Islet of Langerhans (tissue), 1 donor: Measurements from ENCODE around the gene KIF5A.
"Not testable (repeated sequence)": the region's sequence is repeated elsewhere in the genome, so short reads cannot be mapped to it uniquely, and the experiment has no call there.

Experiments
- FAIRE-seq: peaks from one replicate; lab custom pipeline; 2011; peaks lifted over from hg19 to GRCh38; lab: Jason Lieb, UNC

KIF5A gene

DNA sequence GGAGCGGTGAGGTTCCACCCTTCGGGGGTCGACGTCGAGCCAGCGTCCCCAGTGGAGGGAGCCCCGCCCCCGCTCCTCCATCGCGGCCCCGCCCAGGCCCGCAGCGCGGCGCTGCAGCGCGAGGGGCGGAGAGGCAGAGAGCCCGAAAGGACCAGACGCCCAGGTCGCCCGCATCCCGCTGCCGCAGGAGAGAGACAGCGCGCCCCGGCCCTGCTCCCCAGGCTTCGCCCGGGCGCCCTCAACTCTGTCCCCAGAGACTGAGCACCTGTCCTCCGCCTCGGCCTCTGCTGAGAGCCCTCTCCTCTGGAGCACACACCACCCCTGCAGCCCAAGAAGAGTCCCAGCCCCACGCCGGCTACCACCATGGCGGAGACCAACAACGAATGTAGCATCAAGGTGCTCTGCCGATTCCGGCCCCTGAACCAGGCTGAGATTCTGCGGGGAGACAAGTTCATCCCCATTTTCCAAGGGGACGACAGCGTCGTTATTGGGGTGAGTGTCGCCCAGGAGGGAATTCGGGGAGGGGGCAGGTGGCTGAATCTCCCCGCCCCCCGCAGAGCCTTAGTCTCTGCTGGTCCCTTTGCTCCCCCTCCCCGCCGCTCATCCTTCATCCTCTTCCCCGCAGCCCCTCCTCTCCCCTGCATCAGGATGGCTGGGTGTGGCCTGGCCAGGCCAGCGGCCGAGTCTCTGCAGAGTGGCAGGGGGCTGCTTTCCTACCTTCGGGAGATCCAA lies at the start of gene KIF5A:
Gene KIF5A (plus strand): TSS at position 136 of the 732 bp plus-strand sequence. CDS start 228 bp downstream, at position 364.
- FAIRE-seq, result no peak

DNA sequence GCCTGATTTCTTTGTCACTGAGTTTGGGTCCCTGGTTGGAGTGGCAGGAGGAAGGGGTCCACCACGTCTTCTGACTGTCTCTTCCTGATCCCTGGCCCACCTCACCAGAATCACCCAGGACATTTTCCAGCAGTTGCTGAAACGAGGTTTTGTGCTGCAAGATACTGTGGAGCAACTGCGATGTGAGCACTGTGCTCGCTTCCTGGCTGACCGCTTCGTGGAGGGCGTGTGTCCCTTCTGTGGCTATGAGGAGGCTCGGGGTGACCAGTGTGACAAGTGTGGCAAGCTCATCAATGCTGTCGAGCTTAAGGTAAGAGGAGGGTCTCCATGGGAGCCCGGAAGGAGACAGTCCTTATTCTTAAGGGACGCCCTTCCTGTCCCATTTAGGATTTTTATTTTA lies 49.6 kb upstream of the KIF5A start:
- FAIRE-seq, result no peak

DNA sequence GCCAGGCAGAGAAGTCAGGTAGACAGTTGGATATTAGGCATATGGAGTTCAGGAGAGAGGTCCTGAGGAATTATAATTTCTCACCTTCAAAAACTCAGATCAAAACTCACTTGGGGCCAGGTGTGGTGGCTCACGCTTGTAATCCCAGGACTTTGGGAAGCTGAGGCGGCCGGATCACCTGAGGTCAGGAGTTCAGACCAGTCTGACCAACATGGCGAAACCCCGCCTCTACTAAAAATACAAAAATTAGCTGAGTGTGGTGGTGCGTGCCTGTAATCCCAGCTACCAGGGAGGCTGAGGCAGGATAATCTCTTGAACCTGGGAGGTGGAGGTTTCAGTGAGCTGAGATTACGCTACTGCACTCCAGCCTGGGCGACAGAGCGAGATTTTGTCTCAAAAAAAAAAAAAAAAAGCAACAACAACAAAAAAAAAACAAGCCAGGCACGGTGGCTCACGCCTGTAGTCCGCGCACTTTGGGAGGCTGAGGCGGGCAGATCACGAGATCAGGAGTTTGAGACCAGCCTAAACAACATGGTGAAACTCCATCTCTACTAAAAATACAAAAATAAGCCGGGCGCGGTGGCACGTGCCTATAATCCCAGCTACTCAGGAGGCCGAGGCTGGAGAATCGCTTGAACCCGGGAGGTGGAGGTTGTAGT lies 47.4 kb upstream of the KIF5A start:
- FAIRE-seq, result not testable (repeated sequence)

DNA sequence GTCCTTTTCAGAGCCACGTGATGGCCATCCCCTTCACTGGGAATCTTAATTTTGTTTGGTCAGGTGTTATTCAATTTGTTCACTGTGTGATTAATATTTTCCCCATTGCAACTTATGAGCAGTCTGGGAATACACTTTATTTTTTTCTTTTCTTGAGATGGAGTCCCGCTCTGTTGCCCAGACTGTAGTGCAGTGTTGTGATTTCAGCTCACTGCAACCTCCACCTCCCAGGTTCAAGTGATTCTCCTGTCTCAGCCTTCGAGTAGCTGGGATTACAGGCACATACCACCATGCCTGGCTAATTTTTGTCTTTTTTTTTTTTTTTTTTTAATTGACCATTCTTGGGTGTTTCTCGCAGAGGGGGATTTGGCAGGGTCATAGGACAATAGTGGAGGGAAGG lies 43.3 kb upstream of the KIF5A start:
- not testable (repeated sequence) for FAIRE-seq

DNA sequence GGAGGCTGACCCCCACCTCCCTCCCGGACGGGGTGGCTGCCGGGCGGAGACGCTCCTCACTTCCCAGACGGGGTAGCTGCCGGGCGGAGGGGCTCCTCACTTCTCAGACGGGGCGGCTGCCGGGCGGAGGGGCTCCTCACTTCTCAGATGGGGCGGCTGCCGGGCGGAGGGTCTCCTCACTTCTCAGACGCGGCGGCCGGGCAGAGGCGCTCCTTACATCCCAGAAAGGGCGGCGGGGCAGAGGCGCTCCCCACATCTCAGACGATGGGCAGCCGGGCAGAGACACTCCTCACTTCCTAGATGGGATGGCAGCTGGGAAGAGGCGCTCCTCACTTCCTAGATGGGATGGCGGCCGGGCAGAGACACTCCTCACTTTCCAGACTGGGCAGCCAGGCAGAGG lies 42.0 kb upstream of the KIF5A start:
- not testable (repeated sequence) for FAIRE-seq

DNA sequence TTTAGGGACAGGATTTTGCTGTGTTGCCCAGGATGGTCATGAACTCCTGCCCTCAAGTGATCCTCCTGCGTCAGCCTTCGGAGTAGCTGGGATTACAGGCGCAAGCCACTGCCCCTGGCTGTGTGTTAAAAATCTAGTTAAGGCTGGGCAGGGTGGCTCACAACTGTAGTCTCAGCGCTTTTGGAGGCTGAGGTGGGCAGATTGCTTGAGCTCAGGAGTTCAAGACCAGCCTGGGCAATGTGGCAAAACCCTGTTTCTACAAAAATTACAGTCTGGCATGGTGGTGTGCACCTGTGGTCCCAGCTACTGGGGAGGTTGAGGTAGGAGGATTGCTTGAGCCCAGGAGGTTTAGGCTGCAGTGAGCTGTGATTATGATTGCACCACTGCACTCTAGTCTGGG lies 38.7 kb upstream of the KIF5A start:
- FAIRE-seq, result no peak

DNA sequence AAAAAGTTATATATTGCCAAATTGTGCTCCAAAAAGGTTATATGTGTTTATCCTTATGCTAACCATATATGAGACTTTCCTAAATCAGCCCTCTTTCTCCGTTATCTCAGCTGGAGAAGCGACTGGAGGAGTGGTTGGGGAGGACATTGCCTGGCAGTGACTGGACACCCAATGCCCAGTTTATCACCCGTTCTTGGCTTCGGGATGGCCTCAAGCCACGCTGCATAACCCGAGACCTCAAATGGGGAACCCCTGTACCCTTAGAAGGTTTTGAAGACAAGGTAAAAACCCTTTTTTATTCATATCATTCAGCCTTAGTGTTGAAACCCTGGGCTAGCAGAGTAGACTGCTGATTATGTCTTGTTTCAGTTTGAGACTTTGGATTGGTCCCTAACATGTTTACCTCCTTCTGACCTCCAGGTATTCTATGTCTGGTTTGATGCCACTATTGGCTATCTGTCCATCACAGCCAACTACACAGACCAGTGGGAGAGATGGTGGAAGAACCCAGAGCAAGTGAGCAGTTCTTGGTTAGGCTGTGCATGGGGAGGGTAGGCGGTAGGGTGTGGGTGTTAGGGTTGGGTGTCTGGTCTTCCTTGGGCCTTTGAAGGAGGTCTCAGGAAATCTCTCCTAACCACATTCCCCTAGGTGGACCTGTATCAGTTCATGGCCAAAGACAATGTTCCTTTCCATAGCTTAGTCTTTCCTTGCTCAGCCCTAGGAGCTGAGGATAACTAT lies 38.1 kb upstream of the KIF5A start:
- no peak for FAIRE-seq

DNA sequence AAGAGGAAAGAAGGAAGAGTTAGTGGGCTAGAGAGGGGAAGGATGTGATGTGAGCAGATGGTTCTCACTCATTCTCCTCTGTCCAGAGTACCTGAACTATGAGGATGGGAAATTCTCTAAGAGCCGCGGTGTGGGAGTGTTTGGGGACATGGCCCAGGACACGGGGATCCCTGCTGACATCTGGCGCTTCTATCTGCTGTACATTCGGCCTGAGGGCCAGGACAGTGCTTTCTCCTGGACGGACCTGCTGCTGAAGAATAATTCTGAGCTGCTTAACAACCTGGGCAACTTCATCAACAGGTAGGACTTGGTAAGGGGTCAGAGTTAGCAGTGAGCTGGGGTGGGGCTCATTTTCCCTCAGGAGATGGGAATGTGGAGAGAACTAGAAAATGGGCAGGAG lies 37.2 kb upstream of the KIF5A start:
- no peak for FAIRE-seq

DNA sequence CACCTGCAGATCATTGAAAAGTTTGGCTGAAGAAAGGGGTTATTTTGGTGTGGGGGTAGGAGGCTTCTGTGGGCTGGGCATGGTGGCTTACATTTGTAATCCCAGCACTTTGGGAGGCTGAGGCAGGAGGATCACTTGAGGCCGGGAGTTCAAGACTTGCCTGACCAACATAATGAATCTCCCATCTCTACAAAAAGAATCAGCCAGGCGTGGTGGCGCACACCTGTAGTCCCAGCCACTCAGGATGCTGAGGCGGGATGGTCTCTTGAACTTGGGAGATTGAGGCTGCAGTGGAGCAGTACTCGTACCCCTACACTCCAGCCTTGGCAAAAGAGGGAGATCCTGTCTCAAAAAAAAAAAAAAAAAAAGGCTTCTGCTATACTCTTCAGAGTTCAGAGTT lies 36.6 kb upstream of the KIF5A start:
- no peak for FAIRE-seq

DNA sequence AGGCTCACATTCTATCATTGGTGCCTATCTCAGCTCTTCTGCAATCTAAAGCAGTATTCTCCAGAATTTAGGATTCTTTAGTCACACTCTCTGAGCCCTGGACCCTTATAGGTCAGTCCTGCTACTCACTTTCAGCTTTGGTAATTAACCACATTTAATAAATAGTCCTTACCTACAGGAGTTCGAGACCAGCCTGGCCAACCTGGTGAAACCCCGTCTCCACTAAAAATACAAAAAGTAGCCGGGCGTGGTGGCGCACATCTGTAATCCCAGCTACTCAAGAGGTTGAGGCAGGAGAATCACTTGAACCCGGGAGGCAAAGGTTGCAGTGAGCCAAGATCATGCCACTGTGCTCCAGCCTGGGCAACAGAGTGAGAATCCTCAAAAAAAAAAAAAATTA lies 36.2 kb upstream of the KIF5A start:
- not testable (repeated sequence) for FAIRE-seq

DNA sequence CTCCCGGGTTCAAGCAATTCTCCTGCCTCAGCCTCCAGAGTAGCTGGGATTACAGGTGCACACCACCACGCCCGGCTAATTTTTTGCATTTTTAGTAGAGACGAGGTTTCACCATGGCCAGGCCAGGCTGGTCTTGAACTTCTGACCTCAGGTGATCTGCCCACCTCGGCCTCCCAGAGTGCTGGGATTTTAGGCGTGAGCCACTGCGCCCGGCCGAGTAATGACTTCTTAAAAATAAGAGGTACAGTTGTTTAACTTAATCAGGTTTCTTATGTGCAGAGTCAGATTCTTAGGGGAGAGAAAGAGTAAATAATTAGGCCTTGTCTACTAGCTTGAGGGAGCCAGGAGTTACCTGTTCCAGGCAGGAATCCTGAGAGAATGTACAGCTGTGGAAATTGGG lies 35.6 kb upstream of the KIF5A start:
- FAIRE-seq, result not testable (repeated sequence)

DNA sequence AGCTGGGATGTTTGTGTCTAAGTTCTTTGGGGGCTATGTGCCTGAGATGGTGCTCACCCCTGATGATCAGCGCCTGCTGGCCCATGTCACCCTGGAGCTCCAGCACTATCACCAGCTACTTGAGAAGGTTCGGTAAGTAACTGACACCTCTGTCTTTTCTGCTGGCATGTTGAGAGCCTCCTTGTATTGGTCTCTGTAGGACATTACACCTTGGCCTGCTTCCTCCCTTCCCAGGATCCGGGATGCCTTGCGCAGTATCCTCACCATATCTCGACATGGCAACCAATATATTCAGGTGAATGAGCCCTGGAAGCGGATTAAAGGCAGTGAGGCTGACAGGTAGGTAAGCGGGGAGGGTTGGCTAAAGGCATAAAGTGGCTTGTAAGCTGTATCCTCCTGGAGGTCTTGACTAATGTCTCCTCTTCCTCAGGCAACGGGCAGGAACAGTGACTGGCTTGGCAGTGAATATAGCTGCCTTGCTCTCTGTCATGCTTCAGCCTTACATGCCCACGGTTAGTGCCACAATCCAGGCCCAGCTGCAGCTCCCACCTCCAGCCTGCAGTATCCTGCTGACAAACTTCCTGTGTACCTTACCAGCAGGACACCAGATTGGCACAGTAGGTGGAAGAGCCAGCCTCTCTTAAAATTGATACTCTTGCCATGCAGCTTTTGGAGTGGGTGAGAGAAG lies 35.0 kb upstream of the KIF5A start:
- no peak for FAIRE-seq

DNA sequence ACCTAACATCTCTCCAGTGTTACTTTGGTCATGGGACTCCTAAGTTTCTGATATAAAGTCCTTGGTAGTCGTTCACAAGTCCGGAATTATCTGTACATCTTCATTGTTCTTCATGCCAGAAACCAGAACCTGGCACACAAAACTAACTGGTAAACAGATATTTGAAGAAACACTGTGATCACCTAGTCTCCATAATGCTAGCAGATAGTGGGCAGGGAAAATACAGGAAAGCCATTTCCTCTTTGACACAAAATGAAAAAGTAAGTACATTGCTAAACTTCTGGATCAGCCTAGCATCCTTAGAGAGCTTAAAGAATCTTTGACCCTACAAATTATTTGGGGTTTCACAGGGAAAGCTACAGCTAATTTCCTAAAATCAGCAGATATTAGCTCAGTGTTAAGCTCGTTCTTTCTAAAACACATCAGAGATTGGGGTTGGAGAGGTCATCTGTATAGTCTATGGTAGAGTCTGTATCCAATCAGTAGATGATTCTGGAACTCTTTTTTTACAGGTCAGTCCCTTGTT lies 34.4 kb upstream of the KIF5A start:
- no peak for FAIRE-seq

DNA sequence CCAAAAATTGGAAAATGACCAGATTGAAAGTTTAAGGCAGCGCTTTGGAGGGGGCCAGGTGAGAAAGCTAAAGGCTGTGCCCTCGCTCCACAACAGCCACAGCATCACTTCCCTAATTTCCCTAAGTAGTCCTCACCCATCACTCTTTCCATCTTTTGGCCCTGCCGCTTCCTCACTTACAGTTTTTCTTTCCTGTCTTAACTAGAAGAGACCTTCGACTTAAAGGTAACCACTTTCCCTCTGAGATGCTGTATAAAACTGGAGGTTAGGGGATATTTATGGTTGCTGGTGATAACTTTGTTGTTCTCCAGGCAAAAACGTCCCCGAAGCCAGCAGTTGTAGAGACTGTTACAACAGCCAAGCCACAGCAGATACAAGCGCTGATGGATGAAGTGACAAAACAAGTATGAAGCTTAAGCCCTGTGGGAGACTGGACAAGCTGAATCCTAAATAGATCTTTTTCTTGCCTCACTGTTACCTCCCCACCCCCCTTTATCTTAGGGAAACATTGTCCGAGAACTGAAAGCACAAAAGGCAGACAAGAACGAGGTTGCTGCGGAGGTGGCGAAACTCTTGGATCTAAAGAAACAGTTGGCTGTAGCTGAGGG lies 33.8 kb upstream of the KIF5A start:
- FAIRE-seq, result no peak

DNA sequence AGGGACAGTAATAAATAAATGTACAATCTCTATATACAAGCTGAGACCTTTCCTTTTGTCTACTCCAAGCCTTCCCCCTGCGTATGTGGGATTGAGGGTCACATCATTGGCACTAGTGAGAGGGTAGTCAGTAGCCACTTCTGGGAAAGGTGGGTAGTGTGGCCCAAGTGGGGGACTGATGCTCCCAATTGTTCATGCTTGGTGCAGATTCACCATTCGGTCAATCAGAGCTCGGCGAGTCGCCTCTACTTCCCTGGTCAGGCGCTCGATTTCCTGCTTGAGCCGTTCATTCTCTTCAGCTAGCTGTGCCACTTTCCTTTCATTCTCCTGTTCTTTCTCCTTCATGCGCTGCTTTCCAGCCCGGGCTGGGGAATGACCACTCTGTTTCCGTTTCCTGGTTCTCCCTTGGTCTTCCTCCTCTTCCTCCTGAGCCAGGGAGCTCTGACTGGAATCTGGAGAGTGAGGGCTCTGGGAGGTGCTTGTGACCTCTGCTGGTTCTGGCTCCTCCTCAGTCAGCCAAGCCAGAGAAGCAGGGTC lies 33.2 kb upstream of the KIF5A start:
- no peak for FAIRE-seq

DNA sequence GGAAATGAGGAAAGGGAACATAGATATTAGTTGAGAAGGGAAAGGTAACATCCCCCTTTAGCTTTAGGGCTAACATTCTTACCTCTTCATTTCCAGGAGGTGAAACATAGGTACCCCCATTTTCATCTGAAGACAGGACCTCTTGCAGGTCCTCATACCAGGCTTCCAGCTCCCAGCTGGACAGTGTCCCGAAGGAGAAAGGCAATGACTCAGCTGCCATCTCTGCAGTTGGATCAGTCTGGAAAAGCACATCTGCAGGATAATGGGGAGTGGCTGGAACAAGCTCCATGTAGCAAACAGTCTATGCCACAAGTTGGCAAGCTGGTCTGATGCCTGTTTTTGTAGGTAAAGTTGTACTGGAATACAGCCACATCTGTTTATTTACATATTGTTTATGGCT lies 32.7 kb upstream of the KIF5A start:
- FAIRE-seq, result no peak

DNA sequence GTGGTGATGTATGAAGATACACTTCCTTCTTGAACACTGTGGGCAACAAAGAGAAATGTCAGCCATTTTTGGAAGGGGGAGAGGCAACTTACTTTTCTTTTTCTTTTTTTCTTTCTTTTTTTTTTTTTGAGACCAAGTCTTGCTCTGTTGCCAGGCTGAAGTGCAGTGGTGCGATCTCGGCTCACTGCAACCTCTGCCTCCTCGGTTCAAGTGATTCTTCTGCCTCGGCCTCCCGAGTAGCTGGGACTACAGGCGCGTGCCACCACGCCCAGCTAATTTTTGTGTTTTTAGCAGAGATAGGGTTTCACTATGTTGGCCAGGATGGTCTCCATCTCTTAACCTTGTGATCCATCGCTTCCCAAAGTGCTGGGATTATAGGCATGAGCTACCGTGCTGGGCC lies 32.1 kb upstream of the KIF5A start:
- FAIRE-seq, result not testable (repeated sequence)

DNA sequence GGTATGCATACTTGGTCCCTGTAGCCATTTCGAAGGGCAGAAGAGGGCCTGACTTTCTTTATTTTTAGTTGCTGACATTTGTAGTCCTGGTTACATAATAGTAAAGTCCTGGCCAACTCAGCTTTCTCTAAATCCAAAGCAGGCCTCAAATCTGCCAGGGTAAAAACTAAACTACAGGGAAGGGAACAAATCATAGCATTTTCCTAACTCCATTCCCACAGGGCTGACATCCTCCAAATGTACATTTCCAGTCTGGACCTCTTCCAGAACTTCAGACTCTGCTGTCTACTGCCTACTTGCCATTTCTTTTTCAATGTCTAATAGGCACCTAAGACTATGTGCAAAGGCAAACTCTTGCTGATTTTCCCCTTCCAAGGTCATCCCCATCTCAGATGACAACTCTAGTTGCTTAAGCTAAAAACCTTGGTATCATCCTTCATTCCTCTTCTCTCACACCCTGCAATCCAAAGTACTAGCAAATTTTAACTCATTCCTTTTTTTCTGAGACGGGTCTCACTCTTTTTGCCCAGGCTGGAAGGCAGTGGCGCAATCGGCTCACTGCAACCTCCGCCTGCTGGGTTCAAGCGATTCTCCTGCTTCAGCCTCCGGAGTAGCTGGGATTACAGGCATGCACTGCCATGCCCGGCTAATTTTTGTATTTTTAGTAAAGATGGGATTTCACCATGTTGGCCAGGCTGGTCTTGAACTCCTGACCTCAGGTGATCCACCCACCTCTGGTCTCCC lies 31.5 kb upstream of the KIF5A start:
- no peak for FAIRE-seq

DNA sequence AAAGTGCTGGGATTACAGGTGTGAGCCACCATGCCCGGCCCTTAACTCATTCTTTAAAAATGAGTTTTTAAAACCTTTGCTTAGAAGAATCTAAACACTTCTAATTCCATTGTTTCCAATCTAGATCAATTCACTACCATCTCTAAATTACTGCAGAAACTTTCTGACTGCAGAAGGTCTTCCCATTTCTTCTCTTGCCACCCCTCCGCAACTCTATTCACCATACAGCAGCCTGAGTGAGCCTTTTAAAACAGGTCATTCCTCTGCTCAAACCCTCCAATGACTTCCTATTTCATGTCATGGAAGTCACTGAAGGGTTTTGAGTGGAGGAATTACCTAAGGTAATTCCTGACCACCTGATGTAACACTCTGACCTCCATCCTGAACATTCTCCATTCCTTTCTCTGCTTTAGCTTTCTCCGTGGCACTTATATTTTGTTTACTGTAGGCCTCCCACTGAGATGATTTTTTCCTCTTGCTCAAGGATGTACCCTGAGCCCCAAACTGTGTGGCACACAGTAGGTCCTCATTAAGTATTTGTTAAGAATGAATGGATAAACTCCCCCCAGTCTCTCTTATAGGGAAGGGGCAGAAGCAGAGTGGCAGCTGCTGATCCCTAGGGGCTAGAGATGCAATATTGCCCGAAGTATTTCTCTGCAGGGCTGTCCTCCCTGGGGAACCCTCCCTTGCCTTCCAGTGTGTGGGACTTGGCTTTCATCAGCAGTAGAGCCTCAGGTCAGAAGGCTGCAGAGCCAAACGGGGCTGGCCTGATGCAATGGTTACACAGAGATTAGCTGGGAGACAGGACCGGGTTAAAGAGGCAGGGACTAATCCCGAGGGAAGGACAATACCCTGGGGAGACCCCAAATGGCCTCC lies 30.7 kb upstream of the KIF5A start:
- no peak for FAIRE-seq

DNA sequence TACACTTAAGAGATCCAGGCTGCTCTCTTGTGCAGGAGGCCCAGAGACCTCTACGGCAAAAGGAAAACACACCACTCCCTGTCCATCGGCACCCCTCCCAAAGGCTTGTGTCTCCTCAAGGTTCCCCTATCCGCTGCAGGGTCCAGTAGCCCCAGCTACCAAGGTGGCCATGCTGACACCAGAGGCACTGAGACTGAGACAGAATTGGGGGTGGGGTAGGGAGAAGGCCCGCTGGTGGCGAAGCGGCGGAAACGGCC lies 30.1 kb upstream of the KIF5A start:
- no peak for FAIRE-seq
